ENCODE data around the gene TMEM220.
"Not testable (repeated sequence)": the region's sequence is repeated elsewhere in the genome, so short reads cannot be mapped to it uniquely, and the experiment has no call there.

TMEM220 gene

GRCh38 chr17:10735251-10735650, 5.4 kb upstream of the TMEM220 start:
- TF ChIP-seq, protein P1, sequence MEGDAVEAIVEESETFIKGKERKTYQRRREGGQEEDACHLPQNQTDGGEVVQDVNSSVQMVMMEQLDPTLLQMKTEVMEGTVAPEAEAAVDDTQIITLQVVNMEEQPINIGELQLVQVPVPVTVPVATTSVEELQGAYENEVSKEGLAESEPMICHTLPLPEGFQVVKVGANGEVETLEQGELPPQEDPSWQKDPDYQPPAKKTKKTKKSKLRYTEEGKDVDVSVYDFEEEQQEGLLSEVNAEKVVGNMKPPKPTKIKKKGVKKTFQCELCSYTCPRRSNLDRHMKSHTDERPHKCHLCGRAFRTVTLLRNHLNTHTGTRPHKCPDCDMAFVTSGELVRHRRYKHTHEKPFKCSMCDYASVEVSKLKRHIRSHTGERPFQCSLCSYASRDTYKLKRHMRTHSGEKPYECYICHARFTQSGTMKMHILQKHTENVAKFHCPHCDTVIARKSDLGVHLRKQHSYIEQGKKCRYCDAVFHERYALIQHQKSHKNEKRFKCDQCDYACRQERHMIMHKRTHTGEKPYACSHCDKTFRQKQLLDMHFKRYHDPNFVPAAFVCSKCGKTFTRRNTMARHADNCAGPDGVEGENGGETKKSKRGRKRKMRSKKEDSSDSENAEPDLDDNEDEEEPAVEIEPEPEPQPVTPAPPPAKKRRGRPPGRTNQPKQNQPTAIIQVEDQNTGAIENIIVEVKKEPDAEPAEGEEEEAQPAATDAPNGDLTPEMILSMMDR (IDR thresholded peaks at IDR 0.05; ENCODE audit: low read depth, low read length): no peak
- in situ Hi-C loops (cut with HindIII; ENCODE audit: low sequenced_read_pairs): no loop called here
- no peak overlapping the region for H3K4me3 ChIP-seq (ENCODE audit: low read depth, low read length)
- no peak for DNase-seq (ENCODE audit: low read depth, low spot score)

DNA sequence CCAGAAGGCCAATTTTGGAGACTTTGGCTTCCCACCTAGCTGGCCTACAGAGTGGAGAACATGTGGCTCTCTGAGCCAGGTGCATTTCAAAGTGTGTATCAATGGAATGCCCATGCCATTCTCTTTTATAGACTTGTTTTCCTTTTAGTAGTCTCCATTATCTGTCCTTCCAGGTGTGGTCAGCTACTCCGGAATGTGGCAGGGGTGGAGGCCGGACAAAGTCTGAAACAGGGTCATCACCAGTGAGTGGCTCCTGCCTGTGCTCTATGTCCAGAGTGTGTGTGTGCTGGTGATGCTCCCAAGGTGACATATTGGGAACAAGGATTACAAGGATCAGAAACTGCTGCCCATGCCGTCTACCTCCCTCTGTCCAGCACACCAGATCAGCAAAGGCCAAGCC, 3.8 kb upstream of the TMEM220 start:
- no peak overlapping the region for H3K4me3 ChIP-seq (ENCODE audit: low read depth, low read length)
- no peak for DNase-seq (ENCODE audit: low read depth, low spot score)
- TF ChIP-seq, protein P1 (IDR thresholded peaks at IDR 0.05; ENCODE audit: low read depth, low read length): no peak
- in situ Hi-C loops (cut with HindIII; ENCODE audit: low sequenced_read_pairs): no loop called here

DNA sequence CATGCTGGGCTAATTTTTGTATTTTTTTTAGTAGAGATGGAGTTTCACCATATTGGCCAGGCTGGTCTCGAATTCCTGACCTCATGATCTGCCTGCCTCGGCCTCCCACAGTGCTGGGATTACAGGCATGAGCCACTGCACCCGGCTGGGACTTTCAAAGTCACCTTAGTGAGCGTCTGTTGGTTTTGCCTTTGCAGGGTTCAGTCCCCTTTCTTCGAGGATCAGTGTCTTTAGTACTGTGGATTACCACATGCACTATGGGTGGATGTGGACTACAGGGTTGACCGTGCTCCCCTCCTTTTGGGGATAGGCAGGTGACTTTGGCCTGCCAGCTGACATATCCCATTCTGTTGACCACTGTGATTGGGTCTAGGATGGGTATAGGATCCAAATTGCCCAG, 2.3 kb upstream of the TMEM220 start:
- H3K4me3 ChIP-seq (ENCODE audit: low read depth, low read length); in situ Hi-C loops (cut with HindIII; ENCODE audit: low sequenced_read_pairs); DNase-seq (ENCODE audit: low read depth, low spot score): not testable (repeated sequence)

- DNase-seq (ENCODE audit: low read depth, low spot score): no peak
- TF ChIP-seq, protein P1 (IDR thresholded peaks at IDR 0.05; ENCODE audit: low read depth, low read length): no peak
- H3K4me3 ChIP-seq (ENCODE audit: low read depth, low read length): no peak overlapping the region
- in situ Hi-C loops (cut with HindIII; ENCODE audit: low sequenced_read_pairs): no loop called here
These were observed 1.6 kb upstream of the TMEM220 start for GRCh38 chr17:10731408-10731879.

DNA sequence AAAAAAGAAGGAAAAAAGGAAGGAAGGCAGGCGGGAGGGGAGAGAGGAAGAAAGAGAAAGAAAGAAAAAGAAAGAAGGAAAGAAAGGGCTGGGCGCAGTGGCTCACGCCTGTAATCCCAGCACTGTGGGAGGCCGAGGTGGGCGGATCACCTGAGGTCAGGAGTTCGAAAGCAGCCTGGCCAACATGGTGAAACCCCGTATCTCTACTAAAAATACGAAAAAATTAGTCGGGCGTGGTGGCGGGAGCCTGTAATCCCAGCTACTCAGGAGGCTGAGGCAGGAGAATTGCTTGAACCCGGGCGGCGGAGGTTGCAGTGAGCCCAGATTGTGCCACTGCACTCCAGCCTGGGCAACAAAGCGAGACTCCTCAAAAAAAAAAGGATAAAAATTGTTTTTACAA, 424 bp upstream of the TMEM220 start:
- in situ Hi-C loops (cut with HindIII; ENCODE audit: low sequenced_read_pairs); DNase-seq (ENCODE audit: low read depth, low spot score): not testable (repeated sequence)
- peak overlapping the region; percentile 41 for H3K4me3 ChIP-seq (ENCODE audit: low read depth, low read length)

GRCh38 chr17:10728331-10728892, 1.4 kb downstream of the TMEM220 start:
- H3K4me3 ChIP-seq (ENCODE audit: low read depth, low read length): no peak overlapping the region
- TF ChIP-seq, protein P1 (IDR thresholded peaks at IDR 0.05; ENCODE audit: low read depth, low read length): no peak
- DNase-seq (ENCODE audit: low read depth, low spot score): no peak
- in situ Hi-C loops (cut with HindIII; ENCODE audit: low sequenced_read_pairs): no loop called here

GRCh38 chr17:10727192-10727591, 2.6 kb downstream of the TMEM220 start:
- in situ Hi-C loops (cut with HindIII; ENCODE audit: low sequenced_read_pairs): no loop called here
- TF ChIP-seq, protein P1 (IDR thresholded peaks at IDR 0.05; ENCODE audit: low read depth, low read length): no peak
- no peak for DNase-seq (ENCODE audit: low read depth, low spot score)
- no peak overlapping the region for H3K4me3 ChIP-seq (ENCODE audit: low read depth, low read length)

- H3K4me3 ChIP-seq (ENCODE audit: low read depth, low read length): no peak overlapping the region
- TF ChIP-seq, protein P1 (IDR thresholded peaks at IDR 0.05; ENCODE audit: low read depth, low read length): no peak
- DNase-seq (ENCODE audit: low read depth, low spot score): no peak
- in situ Hi-C loops (cut with HindIII; ENCODE audit: low sequenced_read_pairs): no loop called here
These were observed 3.6 kb downstream of the TMEM220 start for GRCh38 chr17:10726196-10726595.

All from astrocyte of the spinal cord (primary cell).